Progenitor cell of endocrine pancreas (in vitro differentiated cells): Measurements from ENCODE around the gene KRTAP2-4. TPM values are rescaled to one million over a fixed set of nuclear protein-coding genes. Genes with fewer than 3 reads are reported as not detected.
"Not testable (repeated sequence)": the region's sequence is repeated elsewhere in the genome, so short reads cannot be mapped to it uniquely, and the experiment has no call there.

Experiments
- DNase-seq: peaks from one replicate; pipeline ENCODE4 v3.0.0; 2021; ENCODE audit warnings: low spot score; ENCODE audit not compliant: unreplicated experiment
- H3K27ac Mint-ChIP-seq: 2 replicates; pipeline ENCODE4 v1.8.0; 2021; ENCODE audit warnings: mild to moderate bottlenecking, moderate library complexity, mixed read lengths
- H3K27me3 Mint-ChIP-seq: 2 replicates; pipeline ENCODE4 v1.8.0; 2021; ENCODE audit warnings: mixed read lengths
- H3K36me3 Mint-ChIP-seq: 2 replicates; pipeline ENCODE4 v1.8.0; 2022; ENCODE audit warnings: mixed read lengths; ENCODE audit not compliant: insufficient read depth
- H3K4me1 Mint-ChIP-seq: 2 replicates; pipeline ENCODE4 v1.8.0; 2021; ENCODE audit warnings: low read depth, mixed read lengths
- H3K4me3 Mint-ChIP-seq: 2 replicates; pipeline ENCODE4 v1.8.0; 2021; ENCODE audit warnings: low read depth, mild to moderate bottlenecking, moderate library complexity, mixed read lengths
- H3K9me3 Mint-ChIP-seq: 2 replicates; pipeline ENCODE4 v1.8.0; 2021; ENCODE audit warnings: low read depth, mixed read lengths
- CTCF ChIP-seq: fragments of 200-600 bp; sonication (generic); IDR thresholded peaks from one replicate; pipeline ENCODE4 v1.5.0; 2021; ENCODE audit warnings: antibody characterized with exemption, mild to moderate bottlenecking; ENCODE audit not compliant: unreplicated experiment
- total RNA-seq: library from RNA; stranded (reverse); gene quantifications from 2 replicates; pipeline ENCODE4 v1.2.1, GENCODE V29; 2021

The KRTAP2-4 gene
- total RNA-seq, 1 donor from 2014 or later, result not detected

DNA sequence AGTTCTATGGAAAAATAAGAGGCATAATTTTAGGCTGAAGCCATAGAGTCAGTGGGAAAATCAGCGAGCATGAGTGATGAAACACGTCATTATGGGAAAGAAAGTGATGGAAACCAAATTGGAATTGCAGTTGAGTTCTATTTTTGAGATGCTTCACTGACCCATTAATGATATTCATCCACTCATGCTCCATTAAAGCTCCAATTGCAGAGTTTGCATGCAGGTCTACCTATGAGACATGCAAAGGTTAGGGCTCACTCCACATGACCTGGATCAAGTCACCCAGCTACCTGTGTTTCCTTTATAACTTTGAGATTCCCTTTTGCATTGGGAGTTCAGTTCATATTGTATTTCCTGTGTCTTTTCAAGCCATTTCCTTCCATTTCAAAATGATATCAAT lies 8.0 kb upstream of the KRTAP2-4 start:
- no peak for TF ChIP-seq CTCF
- H3K27me3 Mint-ChIP-seq, result peaks cover 9% of the 10 kb centered on the region
- H3K36me3 Mint-ChIP-seq, result no peaks in the 10 kb centered on the region
- H3K27ac Mint-ChIP-seq, result no peak overlapping the region
- H3K4me1 Mint-ChIP-seq, result no peaks in the 10 kb centered on the region
- DNase-seq, result no peak
- H3K9me3 Mint-ChIP-seq, result no peaks in the 10 kb centered on the region
- no peak overlapping the region for H3K4me3 Mint-ChIP-seq

DNA sequence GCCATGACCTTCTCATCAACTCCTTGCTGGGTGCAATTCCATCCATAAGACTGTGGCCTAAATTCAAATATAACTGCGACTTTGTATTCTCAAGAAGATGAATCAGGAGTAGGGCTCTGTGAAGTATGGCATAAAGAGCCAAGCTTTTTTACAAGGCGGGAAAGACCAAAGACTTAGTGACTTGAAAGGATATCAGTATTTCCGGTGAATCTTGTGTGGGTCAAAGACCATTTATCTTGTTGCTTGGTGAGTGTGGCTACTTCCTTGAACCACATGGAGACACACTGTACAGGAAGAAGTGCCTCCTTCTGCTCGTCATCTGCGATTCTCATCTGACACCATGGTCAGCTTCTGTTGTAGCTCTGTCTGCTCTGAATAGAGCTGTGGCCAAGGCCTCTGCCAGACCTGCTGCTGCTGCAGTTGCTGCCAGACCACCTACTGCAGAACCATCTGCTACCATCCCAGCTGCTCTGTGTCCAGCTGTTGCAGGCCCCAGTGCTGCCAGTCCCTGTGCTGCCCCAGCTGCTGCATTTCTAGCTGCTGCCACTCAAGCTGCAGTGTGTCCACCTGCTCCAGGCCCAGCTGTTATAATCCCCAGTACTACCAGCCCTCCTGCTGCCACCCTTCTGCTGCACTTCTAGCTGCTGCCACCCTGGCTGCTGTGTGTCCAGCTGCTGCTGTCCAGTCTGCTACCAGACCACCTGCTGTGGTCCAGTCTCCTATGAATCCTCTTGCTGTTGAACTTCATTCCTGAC lies 6.1 kb upstream of the KRTAP2-4 start:
- Mint-ChIP-seq H3K27me3 (peaks cover 9% of the 10 kb centered on the region), H3K4me1 (no peaks in the 10 kb centered on the region), H3K36me3 (no peaks in the 10 kb centered on the region), H3K9me3 (no peaks in the 10 kb centered on the region), H3K27ac (peak overlapping the region; percentile 7), H3K4me3 (no peak overlapping the region)
- TF ChIP-seq CTCF, result no peak
- DNase-seq, result no peak

DNA sequence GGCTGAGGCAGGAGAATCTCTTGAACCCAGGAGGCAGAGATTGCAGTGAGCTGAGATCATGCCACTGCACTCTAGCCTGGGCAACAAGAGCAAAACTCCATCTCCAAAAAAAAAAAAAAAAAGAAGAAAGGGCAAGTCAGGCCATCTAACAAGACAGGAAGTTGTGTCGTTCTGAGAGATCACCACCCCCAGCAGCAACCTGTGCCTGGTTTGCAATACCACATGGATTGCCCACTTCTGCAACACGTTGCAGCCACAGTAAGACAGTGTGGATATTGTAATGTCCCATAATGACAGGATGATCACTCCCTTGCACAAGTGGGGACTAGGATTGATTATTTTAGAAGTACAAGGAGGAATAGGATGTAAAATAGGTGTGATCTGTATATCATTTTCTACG lies 3.4 kb upstream of the KRTAP2-4 start:
- no peak overlapping the region for H3K4me3 Mint-ChIP-seq
- no peak for DNase-seq
- no peak overlapping the region for H3K27ac Mint-ChIP-seq
- H3K27me3 Mint-ChIP-seq, result no peaks in the 10 kb centered on the region
- H3K4me1 Mint-ChIP-seq, result peaks cover 2% of the 10 kb centered on the region
- H3K36me3 Mint-ChIP-seq, result no peaks in the 10 kb centered on the region
- H3K9me3 Mint-ChIP-seq, result no peaks in the 10 kb centered on the region
- TF ChIP-seq CTCF, result no peak

DNA sequence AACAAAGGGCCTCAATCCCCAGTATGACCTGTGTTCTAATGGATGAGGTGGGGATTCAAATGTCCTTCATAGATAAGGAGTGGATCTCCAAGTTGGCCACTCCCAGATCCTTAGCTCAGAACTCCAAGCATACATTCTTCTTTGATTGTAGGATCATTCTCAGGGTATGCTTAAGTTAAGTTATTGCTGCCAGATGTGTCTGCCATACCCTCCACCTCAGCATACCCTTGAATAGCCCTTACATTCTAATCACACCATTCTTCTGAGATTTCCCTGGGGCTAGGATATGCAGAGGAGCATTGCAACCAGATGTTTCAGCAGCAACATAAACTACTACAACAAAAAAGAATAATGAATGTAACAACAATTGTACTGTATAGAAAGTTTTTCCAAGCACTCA lies 1.6 kb upstream of the KRTAP2-4 start:
- H3K36me3 Mint-ChIP-seq, result no peaks in the 10 kb centered on the region
- H3K27ac Mint-ChIP-seq, result no peak overlapping the region
- peaks cover 2% of the 10 kb centered on the region for H3K4me1 Mint-ChIP-seq
- no peak overlapping the region for H3K4me3 Mint-ChIP-seq
- no peak for DNase-seq
- TF ChIP-seq CTCF, result no peak
- no peaks in the 10 kb centered on the region for H3K27me3 Mint-ChIP-seq
- no peaks in the 10 kb centered on the region for H3K9me3 Mint-ChIP-seq

GRCh38 chr17:41065016-41065689 lies 526 bp downstream of the KRTAP2-4 start:
- not testable (repeated sequence) for DNase-seq, H3K4me1 Mint-ChIP-seq, H3K4me3 Mint-ChIP-seq, H3K9me3 Mint-ChIP-seq, H3K27me3 Mint-ChIP-seq, H3K36me3 Mint-ChIP-seq, H3K27ac Mint-ChIP-seq

DNA sequence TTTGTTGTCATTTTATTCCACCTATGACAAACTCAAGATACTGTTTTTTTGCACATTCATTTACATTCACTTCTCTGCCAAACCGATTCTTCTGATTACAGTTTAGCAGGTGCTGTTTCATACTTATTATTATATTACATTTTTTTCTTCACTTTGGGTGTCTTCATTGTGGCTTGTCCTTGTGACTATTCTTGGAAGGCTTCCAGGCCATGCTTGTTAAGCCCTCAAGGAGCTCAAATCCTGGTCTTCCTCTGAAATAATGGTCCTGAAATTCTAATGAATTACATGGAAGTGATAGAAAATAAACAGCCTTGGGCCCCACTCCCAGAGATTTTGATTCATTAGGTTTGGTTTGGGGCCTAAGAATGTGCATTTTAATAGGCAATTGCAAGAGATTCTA lies 1.4 kb downstream of the KRTAP2-4 start:
- TF ChIP-seq CTCF, result no peak
- DNase-seq, result no peak
- Mint-ChIP-seq H3K27me3 (no peaks in the 10 kb centered on the region), H3K36me3 (no peaks in the 10 kb centered on the region), H3K9me3 (no peaks in the 10 kb centered on the region), H3K4me1 (peaks cover 9% of the 10 kb centered on the region), H3K4me3 (no peak overlapping the region), H3K27ac (no peak overlapping the region)
